WERI-Rb-1 (cell line): Measurements from ENCODE around the gene RPL14.
"Not testable (repeated sequence)": the region's sequence is repeated elsewhere in the genome, so short reads cannot be mapped to it uniquely, and the experiment has no call there.

ENCODE experiments used
- DNase-seq: peaks from one replicate; pipeline ENCODE4 v3.0.0-alpha.2; 2020
- H3K27ac ChIP-seq: fragments of 250-450 bp; sonication (Bioruptor Pico); 2 replicates; pipeline ENCODE4 v1.5.1; 2020; ENCODE audit warnings: mild to moderate bottlenecking, moderate library complexity
- H3K27me3 ChIP-seq: fragments of 250-450 bp; sonication (Bioruptor Pico); 2 replicates; pipeline ENCODE4 v1.5.1; 2021; ENCODE audit warnings: mild to moderate bottlenecking, low read depth, moderate library complexity; ENCODE audit not compliant: insufficient read depth, severe bottlenecking
- H3K36me3 ChIP-seq: fragments of 250-450 bp; sonication (Bioruptor Pico); 2 replicates; pipeline ENCODE4 v1.5.1; 2020; ENCODE audit warnings: mild to moderate bottlenecking, moderate library complexity
- H3K4me3 ChIP-seq: 2 replicates; pipeline ENCODE4 v1.5.1; 2011; ENCODE audit warnings: low read depth, mild to moderate bottlenecking, control low read depth, low read length
- H3K9me3 ChIP-seq: fragments of 250-450 bp; sonication (Bioruptor Pico); 2 replicates; pipeline ENCODE4 v1.5.1; 2021; ENCODE audit warnings: mild to moderate bottlenecking, moderate library complexity; ENCODE audit not compliant: severe bottlenecking
- TF ChIP-seq, protein P1 (sequence below): IDR thresholded peaks from 2 replicates; pipeline ENCODE4 v1.5.1; 2011; ENCODE audit warnings: low read depth, mild to moderate bottlenecking, control low read depth, inconsistent platforms, low read length

Gene RPL14

DNA sequence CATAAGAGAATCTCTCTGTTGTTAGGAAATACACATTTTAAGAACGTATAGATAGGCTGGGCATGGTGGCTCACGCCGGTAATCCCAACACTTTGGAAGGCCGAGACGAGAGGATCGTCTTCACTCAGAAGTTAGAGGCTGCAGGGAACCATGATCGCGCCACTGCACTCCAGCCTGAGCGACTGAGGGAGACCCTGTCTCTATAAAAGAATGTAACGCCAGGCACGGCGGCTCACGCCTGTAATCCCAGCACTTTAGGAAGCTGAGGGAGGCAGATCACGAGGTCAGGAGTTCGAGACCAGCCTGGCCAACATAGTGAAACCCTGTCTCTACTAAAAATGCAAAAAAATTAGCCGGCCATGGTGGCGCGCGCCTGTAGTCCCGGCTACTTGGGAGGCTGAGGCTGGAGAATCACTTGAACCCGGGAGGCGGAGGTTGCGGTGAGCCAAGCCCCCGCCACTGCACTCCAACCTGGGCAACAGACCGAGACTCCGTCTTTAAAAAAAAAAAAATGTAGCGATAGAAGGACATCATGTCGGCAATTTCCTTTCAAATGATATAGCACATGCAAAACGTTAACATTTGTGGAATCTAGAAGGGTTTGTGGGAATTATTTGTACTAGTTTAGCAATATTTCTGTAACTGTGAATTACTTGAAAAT lies 730 bp upstream of the RPL14 start:
- DNase-seq, result no peak
- H3K27me3 ChIP-seq, result no peaks in the 10 kb centered on the region
- peaks cover 42% of the 10 kb centered on the region for H3K36me3 ChIP-seq
- peak overlapping the region; percentile 95 for H3K27ac ChIP-seq
- H3K9me3 ChIP-seq, result no peaks in the 10 kb centered on the region
- TF ChIP-seq, protein P1, sequence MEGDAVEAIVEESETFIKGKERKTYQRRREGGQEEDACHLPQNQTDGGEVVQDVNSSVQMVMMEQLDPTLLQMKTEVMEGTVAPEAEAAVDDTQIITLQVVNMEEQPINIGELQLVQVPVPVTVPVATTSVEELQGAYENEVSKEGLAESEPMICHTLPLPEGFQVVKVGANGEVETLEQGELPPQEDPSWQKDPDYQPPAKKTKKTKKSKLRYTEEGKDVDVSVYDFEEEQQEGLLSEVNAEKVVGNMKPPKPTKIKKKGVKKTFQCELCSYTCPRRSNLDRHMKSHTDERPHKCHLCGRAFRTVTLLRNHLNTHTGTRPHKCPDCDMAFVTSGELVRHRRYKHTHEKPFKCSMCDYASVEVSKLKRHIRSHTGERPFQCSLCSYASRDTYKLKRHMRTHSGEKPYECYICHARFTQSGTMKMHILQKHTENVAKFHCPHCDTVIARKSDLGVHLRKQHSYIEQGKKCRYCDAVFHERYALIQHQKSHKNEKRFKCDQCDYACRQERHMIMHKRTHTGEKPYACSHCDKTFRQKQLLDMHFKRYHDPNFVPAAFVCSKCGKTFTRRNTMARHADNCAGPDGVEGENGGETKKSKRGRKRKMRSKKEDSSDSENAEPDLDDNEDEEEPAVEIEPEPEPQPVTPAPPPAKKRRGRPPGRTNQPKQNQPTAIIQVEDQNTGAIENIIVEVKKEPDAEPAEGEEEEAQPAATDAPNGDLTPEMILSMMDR, result no peak
- H3K4me3 ChIP-seq, result peak overlapping the region; percentile 99

DNA sequence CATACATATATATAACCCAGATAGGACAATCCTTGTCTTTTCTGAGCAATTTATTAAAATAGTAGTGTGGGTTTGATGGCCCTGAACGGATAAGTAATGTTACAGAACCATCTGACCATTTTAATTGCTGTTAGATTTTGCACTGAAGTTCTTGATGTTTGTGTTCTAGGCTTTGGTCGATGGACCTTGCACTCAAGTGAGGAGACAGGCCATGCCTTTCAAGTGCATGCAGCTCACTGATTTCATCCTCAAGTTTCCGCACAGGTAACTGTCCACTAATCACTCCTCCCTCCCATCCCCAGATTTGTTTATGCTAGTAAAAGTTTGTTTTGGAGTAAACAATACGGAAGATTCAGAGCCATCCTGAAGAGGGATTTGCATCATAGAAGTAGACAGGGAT lies 1.3 kb downstream of the RPL14 start:
- no peaks in the 10 kb centered on the region for H3K9me3 ChIP-seq
- TF ChIP-seq, protein P1, result no peak
- no peak overlapping the region; the same call in 1 of the 2 replicates for H3K27ac ChIP-seq
- H3K27me3 ChIP-seq, result no peaks in the 10 kb centered on the region
- peaks cover 60% of the 10 kb centered on the region for H3K36me3 ChIP-seq
- DNase-seq, result no peak
- H3K4me3 ChIP-seq, result peak overlapping the region; percentile 99

DNA sequence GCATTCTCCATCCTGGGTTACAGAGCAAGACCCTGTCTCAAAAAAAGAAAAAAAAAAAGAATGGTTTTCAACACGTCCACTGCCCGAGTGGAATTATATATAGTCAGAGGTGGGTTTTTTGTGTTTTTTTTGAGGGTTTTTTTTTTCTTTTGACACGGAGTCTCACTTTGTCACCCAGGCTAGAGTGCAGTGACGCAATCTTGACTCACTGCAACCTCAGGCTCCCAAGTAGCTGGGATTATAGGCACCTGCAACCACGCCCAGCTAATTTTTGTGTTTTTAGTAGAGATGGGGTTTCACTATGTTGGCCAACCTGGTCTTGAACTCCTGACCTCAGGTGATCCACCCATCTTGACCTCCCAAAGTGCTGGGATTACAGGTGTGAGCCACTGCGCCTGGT lies 3.3 kb downstream of the RPL14 start:
- not testable (repeated sequence) for H3K27ac ChIP-seq, H3K9me3 ChIP-seq, DNase-seq, H3K27me3 ChIP-seq, H3K4me3 ChIP-seq
- peaks cover 79% of the 10 kb centered on the region for H3K36me3 ChIP-seq

DNA sequence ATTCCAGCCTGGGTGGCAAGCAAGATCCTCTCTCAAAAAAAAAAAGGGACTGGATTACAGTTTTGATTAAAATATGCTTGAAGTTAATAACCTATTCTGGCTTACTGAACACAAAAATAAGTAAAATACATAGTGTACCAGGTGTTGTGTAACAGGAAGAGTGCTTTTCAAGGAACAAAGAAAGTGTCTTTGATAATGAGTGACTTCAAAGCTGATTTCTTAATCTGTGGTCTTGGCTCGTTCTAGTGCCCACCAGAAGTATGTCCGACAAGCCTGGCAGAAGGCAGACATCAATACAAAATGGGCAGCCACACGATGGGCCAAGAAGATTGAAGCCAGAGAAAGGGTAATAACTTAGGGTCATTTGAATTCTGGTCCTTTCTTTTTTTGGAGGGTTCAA lies 4.0 kb downstream of the RPL14 start:
- Histone ChIP-seq H3K9me3 (no peaks in the 10 kb centered on the region), H3K4me3 (no peak overlapping the region), H3K27ac (no peak overlapping the region), H3K36me3 (peaks cover 86% of the 10 kb centered on the region), H3K27me3 (no peaks in the 10 kb centered on the region)
- TF ChIP-seq, protein P1, result no peak
- no peak for DNase-seq

DNA sequence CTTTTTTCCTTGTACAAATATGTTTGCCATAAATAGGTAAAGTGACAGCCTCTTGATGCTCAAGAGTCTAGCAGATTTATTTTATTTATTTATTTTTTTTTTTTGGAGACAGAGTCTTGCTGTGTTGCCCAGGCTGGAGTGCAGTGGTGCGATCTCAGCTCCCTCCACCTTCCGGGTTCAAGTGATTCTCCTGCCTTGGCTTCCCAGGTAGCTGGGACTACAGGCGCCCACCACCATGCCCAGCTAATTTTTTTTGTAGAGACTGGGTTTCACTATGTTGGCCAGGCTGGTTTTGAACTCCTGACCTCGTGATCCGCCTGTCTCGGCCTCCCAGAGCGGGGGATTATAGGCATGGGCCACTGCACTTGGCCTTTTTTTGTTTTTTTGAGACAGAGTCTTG lies 5.7 kb downstream of the RPL14 start:
- not testable (repeated sequence) for H3K9me3 ChIP-seq, H3K27ac ChIP-seq, DNase-seq, H3K27me3 ChIP-seq, H3K4me3 ChIP-seq
- H3K36me3 ChIP-seq, result peaks cover 91% of the 10 kb centered on the region

DNA sequence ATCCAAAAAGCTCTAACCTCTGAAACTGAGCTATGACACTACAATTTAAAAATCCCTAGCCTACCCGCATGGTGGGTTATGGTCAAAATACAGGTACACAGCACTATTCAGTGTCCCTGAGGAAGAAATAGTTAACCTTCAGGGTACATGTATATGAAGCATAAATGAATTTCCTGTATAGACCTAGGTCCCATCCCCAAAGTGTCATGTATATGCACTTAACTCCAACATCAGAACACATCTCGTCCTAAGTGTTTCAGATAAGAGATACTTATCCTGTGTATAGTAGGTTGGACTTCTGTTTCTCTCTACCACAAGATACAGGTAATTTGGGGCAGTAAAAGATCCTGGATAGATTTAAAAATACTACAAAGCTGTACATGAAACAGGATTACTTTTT lies 6.4 kb downstream of the RPL14 start:
- H3K36me3 ChIP-seq, result peaks cover 84% of the 10 kb centered on the region

More for the DNA sequence above, 6.4 kb downstream of the RPL14 start:
- H3K27ac ChIP-seq, result no peak overlapping the region
- H3K9me3 ChIP-seq, result no peaks in the 10 kb centered on the region
- TF ChIP-seq, protein P1, result no peak
- no peaks in the 10 kb centered on the region for H3K27me3 ChIP-seq
- no peak overlapping the region for H3K4me3 ChIP-seq
- DNase-seq, result no peak
